ENCODE results near the gene ACSL4.
"Not testable (repeated sequence)": the region's sequence is repeated elsewhere in the genome, so short reads cannot be mapped to it uniquely, and the experiment has no call there.

ACSL4 gene

DNA sequence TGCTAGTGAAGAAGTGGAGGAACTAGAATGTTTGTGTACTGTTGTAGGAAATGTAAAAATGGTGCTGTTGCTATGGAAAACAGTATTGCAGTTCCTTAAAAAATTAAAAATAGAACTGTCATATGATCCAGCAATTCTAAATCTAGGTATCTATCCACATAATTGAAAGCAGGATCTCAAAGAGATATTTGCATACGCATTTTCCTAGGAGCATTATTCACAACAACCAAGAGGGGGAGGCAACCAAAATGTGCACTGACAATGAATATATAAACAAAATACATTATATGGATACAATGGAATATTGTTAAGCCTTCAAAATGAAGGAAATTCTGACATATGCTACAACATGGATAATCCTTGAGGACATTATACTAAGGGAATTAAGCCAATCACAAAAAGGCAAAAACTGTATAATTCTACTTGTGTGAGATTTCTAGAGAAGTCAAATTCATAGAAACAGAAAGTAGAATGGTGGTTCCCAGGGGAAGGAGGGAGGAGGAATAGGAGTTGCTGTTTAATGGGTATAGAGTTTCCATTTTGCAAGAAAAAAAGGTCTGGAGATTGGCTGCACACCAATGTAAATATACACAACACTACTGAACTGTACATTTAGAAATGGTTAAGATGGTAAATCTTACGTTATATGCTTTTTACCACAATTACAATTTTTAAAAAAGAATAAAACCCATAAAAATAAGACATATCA, 72.5 kb downstream of the ACSL4 start:
- DNase-seq = no peak

DNA sequence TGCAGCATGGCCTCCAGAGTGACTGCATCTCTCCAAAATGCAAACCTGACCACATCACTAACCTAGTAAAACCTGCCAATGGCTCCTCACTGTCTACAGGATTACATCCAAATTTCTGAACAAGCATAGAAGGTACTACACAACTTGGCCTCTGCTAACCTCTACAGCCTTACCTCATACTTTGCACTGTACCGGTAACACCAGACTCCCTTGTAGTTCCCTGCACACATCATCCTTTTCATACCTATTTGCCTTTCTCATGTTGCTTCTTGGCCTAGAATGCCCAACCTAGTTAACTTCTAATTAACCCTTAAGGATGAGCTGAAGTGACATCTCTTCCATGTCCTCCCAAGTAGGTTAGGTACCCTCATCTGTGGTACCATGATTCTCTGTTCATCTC, 74.7 kb downstream of the ACSL4 start:
- DNase-seq = no peak

DNA sequence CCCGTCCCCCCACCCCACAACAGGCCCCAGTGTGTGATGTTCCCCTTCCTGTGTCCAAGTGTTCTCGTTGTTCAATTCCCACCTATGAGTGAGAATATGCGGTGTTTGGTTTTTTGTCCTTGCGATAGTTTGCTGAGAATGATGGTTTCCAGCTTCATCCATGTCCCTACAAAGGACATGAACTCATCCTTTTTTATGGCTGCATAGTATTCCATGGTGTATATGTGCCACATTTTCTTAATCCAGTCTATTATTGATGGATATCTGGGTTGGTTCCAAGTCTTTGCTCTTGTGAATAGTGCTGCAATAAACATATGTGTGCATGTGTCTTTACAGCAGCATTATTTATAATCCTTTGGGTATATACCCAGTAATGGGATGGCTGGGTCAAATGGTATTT, 75.7 kb downstream of the ACSL4 start:
- DNase-seq = not testable (repeated sequence)

DNA sequence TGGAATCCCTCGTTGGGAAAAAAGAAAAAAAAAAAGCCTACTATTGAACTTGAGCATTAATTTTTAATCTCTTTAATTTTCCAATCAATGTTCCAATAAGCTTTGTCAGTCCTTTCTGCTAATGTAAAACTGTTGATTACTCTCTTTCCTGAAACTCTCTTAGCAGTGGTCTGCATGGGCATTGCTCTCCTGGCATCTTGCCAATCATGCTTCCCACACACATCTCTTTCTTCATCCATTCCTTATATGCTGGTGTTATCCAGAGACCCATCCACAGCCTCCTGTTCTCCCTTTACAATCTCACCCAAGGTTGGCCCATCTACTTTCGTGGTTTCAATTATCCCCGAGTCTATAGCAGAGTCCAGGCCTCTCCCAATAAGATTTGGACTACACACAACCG, 76.3 kb downstream of the ACSL4 start:
- no peak for DNase-seq

GRCh38 chrX:109655502-109656201, 77.4 kb downstream of the ACSL4 start:
- no peak for DNase-seq

GRCh38 chrX:109654516-109655109, 78.4 kb downstream of the ACSL4 start:
- DNase-seq = no peak

- DNase-seq = not testable (repeated sequence)
Measured at GRCh38 chrX:109644671-109645070, 88.4 kb downstream of the ACSL4 start.

DNA sequence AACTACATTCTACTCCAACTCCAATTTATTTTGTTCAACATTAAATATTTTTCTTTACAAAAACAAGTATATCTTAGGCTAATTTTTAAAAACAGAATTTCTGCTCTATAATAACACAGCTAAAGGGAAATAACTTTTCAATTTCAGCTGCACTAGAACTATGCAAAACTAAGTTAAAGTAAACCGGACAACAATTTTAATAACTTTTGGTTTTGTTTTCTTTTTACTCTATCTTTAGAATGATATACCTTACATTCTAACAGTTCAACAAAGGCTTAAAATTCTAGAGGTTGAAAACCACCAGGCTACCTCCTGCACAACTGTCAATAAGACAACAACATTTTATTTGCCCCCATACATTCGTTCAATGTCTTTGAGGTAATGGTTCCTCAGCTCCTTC, 89.4 kb downstream of the ACSL4 start:
- no peak for DNase-seq

- DNase-seq = no peak
Measured at GRCh38 chrX:109638158-109638557, 94.9 kb downstream of the ACSL4 start.

- DNase-seq = not testable (repeated sequence)
Measured at GRCh38 chrX:109637477-109637876, 95.6 kb downstream of the ACSL4 start.

- no peak for DNase-seq
Measured at GRCh38 chrX:109635146-109635545, 97.9 kb downstream of the ACSL4 start.

- DNase-seq = no peak
Measured at GRCh38 chrX:109632906-109633504, 100.1 kb downstream of the ACSL4 start.

DNA sequence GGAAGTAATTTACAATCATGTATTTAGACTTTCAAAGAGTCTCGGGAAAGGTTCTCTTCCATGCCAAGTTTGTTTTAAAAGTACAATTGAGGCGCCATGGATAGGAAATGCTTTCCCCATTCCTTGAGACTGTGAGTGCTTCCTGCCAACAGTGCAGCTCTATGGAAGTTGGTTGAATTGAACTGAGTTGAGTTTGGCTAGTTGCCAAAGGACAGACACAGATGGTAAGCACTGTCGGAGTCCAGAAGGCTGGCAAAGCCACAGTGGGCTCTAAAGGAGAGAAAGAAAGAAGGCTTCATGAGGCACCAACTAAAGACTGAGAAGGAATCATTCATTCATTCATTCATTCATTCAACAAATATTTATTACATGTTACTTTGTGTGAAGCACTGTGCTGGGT, 103.7 kb downstream of the ACSL4 start:
- DNase-seq = no peak

DNA sequence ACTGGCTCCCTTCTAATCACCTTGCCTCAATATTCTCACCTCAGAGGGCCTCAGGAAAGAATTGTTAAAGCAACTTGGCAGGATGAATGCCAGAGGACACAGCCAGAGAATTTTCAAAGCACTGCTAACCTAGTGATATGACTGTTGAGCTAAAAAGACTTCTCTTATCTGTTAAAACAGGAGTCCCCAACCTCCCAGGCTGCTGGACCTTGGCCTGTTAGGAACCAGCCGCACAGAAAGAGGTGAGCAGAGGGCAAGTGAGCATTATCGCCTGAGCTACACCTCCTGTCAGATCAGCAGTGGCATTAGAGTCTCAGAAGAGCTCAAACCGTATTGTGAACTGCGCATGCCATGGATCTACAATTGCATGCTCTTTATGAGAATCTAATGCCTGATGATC, 106.4 kb downstream of the ACSL4 start:
- no peak for DNase-seq

- no peak for DNase-seq
Measured at GRCh38 chrX:109624641-109625616, 108.1 kb downstream of the ACSL4 start, which contains the start of gene KCNE5. TSS of gene KCNE5 (minus strand) at chrX:109625172. CDS start at chrX:109625020, 152 bp downstream.

- no peak for DNase-seq
Measured at GRCh38 chrX:109623997-109624396, 109.1 kb downstream of the ACSL4 start.

- no peak for DNase-seq
Measured at GRCh38 chrX:109622270-109622669, 110.8 kb downstream of the ACSL4 start.

DNA sequence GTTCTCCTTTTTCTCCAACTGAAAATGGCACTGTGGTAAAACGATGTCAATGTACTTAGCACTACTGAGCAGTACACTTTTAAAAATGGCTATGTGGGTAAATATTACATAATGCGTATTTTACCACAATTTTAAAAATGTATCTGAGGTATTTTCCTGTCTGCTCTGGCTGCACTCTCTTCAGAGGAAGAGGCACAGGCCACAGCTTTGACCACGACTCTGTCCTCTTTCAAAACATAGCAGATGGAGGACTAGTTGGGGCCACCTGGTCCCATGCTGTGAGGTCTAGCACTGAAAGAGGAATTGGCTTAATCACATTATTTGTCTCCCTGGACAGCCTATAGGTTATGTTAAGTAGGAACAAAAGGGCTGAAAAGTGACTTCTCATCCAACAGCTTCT, 113.3 kb downstream of the ACSL4 start:
- no peak for DNase-seq

GRCh38 chrX:109614951-109615350, 118.1 kb downstream of the ACSL4 start:
- no peak for DNase-seq

DNA sequence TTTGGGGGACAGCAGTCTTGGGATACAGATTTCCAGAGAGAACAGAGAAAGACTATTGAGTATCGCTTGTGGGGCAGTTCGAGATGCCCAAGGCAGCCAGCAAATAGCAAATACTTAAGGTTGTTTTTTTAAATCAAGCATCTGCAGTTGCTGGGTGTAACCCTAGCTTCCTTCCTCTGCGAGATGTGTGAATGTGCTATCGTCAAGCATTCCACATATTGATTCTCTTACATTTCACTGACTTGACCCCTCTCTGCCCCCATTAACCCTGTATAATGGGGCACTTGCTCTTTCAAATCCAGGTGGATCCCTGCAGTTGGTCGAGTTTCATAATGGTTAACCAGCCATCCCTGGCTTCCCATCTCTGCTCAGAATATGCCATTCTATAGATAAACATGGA, 131.6 kb downstream of the ACSL4 start:
- DNase-seq = no peak

GRCh38 chrX:109600237-109600651, 132.8 kb downstream of the ACSL4 start:
- no peak for DNase-seq

GRCh38 chrX:109596015-109596414, 137.0 kb downstream of the ACSL4 start:
- DNase-seq = no peak

Data from activated CD8-positive, alpha-beta memory T cell treated with anti-CD3 and anti-CD28 coated beads for 24 hours (primary cell).